Activated B cell treated with CpG ODN at 0.5 μM for 24 hours (primary cell): ENCODE measurements around the gene CNTNAP2. TPM values are rescaled to one million over a fixed set of nuclear protein-coding genes. Genes with fewer than 3 reads are reported as not detected.

Experiments used
- ATAC-seq: fragments of 200-7000 bp; cut with Tn5 transposase; one replicate; pipeline ENCODE4 v1.10.0; 2021; ENCODE audit warnings: low read depth, mild to moderate bottlenecking, moderate library complexity
- CTCF ChIA-PET: fragments of 350-600 bp; sonication (Branson Sonifier 250); formaldehyde crosslinking; loops from one replicate; lab custom pipeline; 2021; ENCODE audit warnings: antibody characterized with exemption; lab: Charles Lee
- POLR2A ChIA-PET: fragments of 350-600 bp; sonication (Branson Sonifier 250); formaldehyde crosslinking; loops from one replicate; lab custom pipeline; 2021; ENCODE audit warnings: antibody characterized with exemption; lab: Charles Lee
- DNase-seq: peaks from one replicate; pipeline ENCODE4 v3.0.0; 2022
- H3K27ac Mint-ChIP-seq: one replicate; pipeline ENCODE4 v1.8.0; 2020; ENCODE audit warnings: mixed read lengths
- H3K27me3 Mint-ChIP-seq: one replicate; pipeline ENCODE4 v1.8.0; 2021; ENCODE audit warnings: mixed read lengths
- H3K36me3 Mint-ChIP-seq: one replicate; pipeline ENCODE4 v1.8.0; 2021; ENCODE audit warnings: low read depth, mixed read lengths
- H3K4me1 Mint-ChIP-seq: one replicate; pipeline ENCODE4 v1.8.0; 2021; ENCODE audit warnings: mixed read lengths
- H3K4me3 Mint-ChIP-seq: one replicate; pipeline ENCODE4 v1.8.0; 2020; ENCODE audit warnings: mild to moderate bottlenecking, mixed read lengths
- H3K9me3 Mint-ChIP-seq: one replicate; pipeline ENCODE4 v1.8.0; 2020; ENCODE audit warnings: mixed read lengths
- CTCF ChIP-seq: fragments of 200-600 bp; IDR thresholded peaks from one replicate; pipeline ENCODE4 v1.8.0; 2022; ENCODE audit warnings: antibody characterized with exemption, mild to moderate bottlenecking
- intact Hi-C: fragments of 100-400 bp; cut with micrococcal nuclease; formaldehyde crosslinking; loops from one replicate; pipeline ENCODE4 v1.15.1; 2024
- total RNA-seq: library from RNA; stranded (reverse); gene quantifications from 2 replicates; pipeline ENCODE4 v1.2.3, GENCODE V29; 2022

CNTNAP2 gene
- total RNA-seq, 1 donor from 2014 or later: 0.84 TPM

GRCh38 chr7:146831875-146832274, 715.3 kb downstream of the CNTNAP2 start:
- Mint-ChIP-seq H3K27ac (no peak overlapping the region), H3K4me3 (no peak overlapping the region), H3K9me3 (peaks cover 9% of the 10 kb centered on the region), H3K27me3 (no peaks in the 10 kb centered on the region), H3K4me1 (no peaks in the 10 kb centered on the region), H3K36me3 (no peaks in the 10 kb centered on the region)
- ChIA-PET POLR2A (interaction anchor here (0.7 kb wide), 1 partner anchor 22 kb away, joined by 5 read pairs; no protein-coding TSS in a partner anchor), CTCF (no interaction called here)
- no peak for TF ChIP-seq CTCF
- no peak for ATAC-seq
- intact Hi-C loops: no loop called here
- DNase-seq: no peak

- no peaks in the 10 kb centered on the region for H3K4me1 Mint-ChIP-seq
Observed at GRCh38 chr7:146844405-146844804, 727.8 kb downstream of the CNTNAP2 start.

DNA sequence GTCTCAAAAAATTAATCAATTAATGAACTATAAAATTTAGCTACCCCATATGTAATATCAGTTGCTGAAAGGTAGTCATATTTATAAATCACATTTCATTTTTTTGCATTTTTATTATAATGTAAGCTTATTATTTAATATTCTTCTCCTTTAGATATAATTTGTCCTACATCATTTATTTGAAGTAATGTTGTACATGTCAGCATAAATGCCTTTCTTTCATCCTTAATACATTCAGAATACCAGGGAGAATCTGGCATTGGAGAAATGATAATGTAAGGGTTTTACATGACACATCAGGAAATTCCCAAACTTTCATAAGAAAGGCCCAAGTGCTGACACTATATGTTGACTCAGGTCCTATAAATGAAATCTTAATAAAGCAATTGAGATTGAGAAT, 742.1 kb downstream of the CNTNAP2 start:
- H3K4me3 Mint-ChIP-seq: no peak overlapping the region
- H3K9me3 Mint-ChIP-seq: peaks cover 5% of the 10 kb centered on the region
- TF ChIP-seq CTCF: no peak
- H3K36me3 Mint-ChIP-seq: no peaks in the 10 kb centered on the region
- no peak overlapping the region for H3K27ac Mint-ChIP-seq
- no peaks in the 10 kb centered on the region for H3K4me1 Mint-ChIP-seq
- ATAC-seq (no peak), DNase-seq (no peak)
- CTCF ChIA-PET: no interaction called here
- POLR2A ChIA-PET: no interaction called here
- no peaks in the 10 kb centered on the region for H3K27me3 Mint-ChIP-seq
- intact Hi-C loops: no loop called here

More at GRCh38 chr7:146844405-146844804, 727.8 kb downstream of the CNTNAP2 start:
- TF ChIP-seq CTCF: no peak
- POLR2A ChIA-PET: no interaction called here
- Mint-ChIP-seq H3K9me3 (peaks cover 6% of the 10 kb centered on the region), H3K27me3 (no peaks in the 10 kb centered on the region), H3K4me3 (no peak overlapping the region), H3K36me3 (no peaks in the 10 kb centered on the region), H3K27ac (no peak overlapping the region)
- DNase-seq (no peak), ATAC-seq (no peak)
- CTCF ChIA-PET: no interaction called here
- intact Hi-C loops: no loop called here

DNA sequence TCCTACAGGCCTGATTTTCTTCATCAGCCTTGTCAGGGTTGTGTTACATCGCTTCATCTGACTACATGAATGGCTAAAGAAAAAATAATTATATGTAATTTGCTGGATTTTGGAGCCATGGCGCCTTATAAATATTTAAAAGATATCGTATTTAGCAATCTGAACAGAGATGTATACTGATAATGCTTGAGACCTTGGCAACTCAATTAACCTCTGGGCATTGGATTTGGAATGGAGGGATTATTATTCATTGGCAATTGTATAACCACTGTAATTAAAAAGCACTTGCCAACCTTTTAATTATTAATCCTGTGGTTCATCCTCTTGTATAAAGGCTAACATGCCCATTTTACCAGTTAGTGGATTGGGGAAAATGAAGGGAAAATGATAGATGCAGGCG, 745.1 kb downstream of the CNTNAP2 start:
- DNase-seq: no peak
- ChIA-PET CTCF (no interaction called here), POLR2A (no interaction called here)
- no peak for TF ChIP-seq CTCF
- ATAC-seq: no peak
- peaks cover 5% of the 10 kb centered on the region for H3K9me3 Mint-ChIP-seq
- no peaks in the 10 kb centered on the region for H3K27me3 Mint-ChIP-seq
- H3K27ac Mint-ChIP-seq: no peak overlapping the region
- intact Hi-C loops: no loop called here
- no peaks in the 10 kb centered on the region for H3K36me3 Mint-ChIP-seq
- no peak overlapping the region for H3K4me3 Mint-ChIP-seq
- no peaks in the 10 kb centered on the region for H3K4me1 Mint-ChIP-seq

DNA sequence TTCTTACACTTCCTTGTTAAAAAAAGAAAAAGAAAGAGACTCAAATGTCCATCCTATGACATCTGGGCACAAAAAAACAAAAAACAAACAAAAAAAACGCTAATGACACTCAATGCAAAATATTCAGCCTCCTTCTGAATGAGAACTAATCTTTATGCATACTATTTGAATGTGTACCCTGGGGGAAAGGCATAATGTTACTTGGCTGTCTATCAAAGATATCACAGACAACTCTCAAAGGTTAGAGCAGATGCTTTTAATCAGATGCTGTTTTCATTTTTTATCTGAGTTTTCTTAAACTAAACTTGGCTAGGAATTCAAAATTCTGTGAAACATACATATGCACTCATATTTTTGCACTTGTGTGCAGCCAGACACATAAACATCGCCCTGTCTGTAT, 745.8 kb downstream of the CNTNAP2 start:
- Mint-ChIP-seq H3K9me3 (peaks cover 5% of the 10 kb centered on the region), H3K27ac (no peak overlapping the region), H3K4me3 (no peak overlapping the region), H3K4me1 (no peaks in the 10 kb centered on the region), H3K36me3 (no peaks in the 10 kb centered on the region), H3K27me3 (no peaks in the 10 kb centered on the region)
- POLR2A ChIA-PET: no interaction called here
- intact Hi-C loops: no loop called here
- CTCF ChIA-PET: no interaction called here
- no peak for DNase-seq
- TF ChIP-seq CTCF: no peak
- ATAC-seq: no peak
